Skin of body (tissue), 2 donors: ENCODE results near the gene FAXDC2. TPM values are rescaled to one million over a fixed set of nuclear protein-coding genes. Genes with fewer than 3 reads are reported as not detected.

ENCODE experiments used
- DNase-seq: peaks from one replicate; lab custom pipeline; 2025; lab: John Stamatoyannopoulos, UW
- total RNA-seq: library from RNA; depleted of rRNA; stranded (reverse); fragments of >200 nt; gene quantifications from one replicate; pipeline ENCODE4 v1.2.3, GENCODE V29; 2014

Gene FAXDC2, protein sequence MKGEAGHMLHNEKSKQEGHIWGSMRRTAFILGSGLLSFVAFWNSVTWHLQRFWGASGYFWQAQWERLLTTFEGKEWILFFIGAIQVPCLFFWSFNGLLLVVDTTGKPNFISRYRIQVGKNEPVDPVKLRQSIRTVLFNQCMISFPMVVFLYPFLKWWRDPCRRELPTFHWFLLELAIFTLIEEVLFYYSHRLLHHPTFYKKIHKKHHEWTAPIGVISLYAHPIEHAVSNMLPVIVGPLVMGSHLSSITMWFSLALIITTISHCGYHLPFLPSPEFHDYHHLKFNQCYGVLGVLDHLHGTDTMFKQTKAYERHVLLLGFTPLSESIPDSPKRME
- total RNA-seq = 26.7 TPM

DNA sequence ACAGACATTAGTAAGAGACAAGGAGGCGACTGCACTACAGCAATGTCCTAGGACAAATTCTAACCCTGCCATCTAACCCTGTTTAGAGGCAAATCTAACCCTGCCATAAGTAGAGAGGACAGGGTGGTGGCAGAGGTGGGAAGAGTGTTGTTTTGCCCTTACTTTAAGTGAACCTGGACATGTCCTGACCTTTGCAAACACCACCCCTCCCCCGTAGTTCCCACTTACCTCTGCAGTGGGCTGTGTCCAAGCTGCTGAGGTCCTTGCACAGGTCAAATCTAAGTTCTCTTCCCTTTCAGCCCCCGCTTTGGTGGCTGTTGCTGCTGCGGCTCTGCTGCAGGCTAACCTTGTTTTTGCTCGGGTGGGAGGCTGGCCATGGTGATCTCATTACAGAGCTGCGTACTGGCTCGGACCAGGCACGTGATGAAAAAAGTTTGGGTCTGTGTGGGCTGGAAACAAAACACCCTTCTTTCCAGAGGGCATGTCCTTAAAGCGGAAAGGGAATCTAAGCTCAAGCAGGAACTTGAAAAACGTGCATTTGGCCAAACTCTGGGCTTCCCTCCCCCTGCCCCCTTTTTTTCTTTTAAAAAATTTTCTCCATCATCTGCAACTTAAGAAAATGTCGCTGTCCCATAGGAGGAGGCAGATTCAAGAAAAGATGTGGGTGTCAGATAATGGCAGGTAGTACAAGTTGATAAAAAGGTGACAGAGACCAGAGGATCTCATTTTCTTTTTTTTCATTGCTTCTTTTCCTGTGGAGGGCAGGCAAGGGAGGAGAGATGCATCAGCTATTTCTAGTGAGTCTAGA is at the start of gene FAXDC2:
FAXDC2 (minus strand) TSS at position 349 of the 808 bp plus-strand sequence. CDS start 12,425 bp downstream, outside the sequence.
- peak; percentile 92 for DNase-seq

DNA sequence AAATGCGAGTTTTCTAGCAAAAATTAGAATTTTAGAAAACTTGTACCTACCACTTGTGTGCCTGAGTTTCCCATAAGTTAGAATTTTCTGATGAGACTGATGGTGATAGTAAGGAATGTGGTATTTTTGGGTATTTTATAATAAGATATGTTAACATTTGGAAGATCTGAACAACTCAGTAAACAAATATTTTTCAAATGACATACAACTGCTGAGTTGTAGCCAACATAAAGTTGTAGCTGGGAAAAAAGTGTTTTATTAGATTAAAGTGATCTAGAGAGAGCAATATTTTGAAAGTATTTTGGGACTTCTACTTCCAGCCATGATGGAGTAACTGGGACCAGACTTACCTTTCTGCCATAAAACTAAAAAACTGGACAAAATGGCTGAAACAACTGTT is 49.7 kb upstream of the FAXDC2 start:
- DNase-seq = no peak

DNA sequence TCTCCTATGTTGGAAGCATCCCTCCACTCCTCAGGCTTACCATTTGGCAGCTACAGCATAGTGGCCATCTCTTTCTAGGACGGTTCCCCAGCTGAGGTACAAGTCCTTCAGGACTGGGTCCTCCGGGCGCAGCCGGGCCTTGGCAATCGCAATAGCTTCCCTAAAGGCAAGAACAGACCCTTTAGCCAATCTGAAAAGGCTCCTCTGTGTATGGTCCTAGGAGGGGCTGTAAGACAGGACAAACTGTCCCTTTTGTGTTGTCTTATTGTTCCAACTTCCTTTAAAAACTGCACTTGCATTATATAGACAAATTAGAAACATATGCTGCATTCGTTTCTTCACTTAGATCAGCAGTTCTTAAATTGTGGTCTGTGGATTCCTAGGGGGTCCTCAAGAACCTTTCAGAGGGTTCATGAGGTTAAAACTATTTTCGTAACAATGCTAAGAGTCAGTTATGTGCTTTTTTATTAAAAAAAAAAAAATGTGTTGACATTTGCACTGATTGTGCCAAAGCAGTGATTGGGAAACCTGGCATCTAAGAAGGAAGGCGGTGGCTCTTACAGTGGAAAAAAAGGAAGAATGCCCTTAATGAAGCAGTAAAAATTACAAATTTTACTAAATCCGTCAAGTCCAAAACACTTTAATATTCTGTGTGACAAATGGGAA is 48.9 kb upstream of the FAXDC2 start:
- DNase-seq = peak; percentile 42

DNA sequence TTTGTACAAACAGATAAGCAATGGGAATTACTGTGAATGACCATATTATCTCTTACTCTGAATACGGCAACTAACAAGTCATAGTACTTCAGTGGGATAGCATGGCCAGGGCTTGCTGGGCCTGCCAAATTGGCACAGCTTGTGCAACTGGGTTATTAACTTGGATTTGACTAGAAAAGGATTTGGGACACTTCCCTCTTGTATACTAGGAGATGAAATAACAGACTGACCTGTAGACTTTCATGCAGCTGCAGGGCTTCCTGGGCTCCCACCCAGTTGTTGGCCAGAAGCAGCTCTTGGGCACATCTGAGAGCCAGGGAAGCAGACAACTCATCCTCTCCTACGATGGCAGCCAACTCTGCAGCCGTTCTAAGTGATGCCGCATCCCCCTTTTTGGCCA is 47.8 kb upstream of the FAXDC2 start:
- DNase-seq = no peak

DNA sequence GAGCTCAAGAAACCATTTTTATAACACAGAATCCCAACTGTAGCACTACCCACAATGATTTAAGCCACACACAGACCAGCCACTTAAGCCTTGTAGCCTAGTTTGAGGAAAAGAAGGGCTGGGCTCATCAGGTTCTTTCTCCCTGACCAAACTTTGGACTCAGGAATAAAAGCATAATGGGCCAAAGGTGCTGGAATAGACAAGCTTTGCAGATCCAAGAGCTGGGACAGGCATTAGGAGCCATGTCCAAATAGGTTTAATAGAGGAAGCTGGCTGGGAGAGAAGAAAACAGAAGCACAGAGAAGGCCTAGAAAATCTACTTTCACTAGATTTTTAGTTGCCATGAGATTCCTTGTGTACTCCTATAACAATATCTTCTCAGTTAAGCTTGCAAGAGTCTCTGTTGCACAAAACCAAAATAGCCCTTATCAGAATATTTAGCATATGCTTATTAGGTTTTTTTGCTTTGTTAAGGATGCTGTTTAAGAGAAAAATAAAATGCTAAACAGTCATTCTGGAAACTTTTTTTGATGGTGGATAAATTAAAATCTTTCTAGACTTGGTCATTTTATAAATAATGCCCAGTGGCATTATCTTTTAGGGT is 46.3 kb upstream of the FAXDC2 start:
- no peak for DNase-seq

DNA sequence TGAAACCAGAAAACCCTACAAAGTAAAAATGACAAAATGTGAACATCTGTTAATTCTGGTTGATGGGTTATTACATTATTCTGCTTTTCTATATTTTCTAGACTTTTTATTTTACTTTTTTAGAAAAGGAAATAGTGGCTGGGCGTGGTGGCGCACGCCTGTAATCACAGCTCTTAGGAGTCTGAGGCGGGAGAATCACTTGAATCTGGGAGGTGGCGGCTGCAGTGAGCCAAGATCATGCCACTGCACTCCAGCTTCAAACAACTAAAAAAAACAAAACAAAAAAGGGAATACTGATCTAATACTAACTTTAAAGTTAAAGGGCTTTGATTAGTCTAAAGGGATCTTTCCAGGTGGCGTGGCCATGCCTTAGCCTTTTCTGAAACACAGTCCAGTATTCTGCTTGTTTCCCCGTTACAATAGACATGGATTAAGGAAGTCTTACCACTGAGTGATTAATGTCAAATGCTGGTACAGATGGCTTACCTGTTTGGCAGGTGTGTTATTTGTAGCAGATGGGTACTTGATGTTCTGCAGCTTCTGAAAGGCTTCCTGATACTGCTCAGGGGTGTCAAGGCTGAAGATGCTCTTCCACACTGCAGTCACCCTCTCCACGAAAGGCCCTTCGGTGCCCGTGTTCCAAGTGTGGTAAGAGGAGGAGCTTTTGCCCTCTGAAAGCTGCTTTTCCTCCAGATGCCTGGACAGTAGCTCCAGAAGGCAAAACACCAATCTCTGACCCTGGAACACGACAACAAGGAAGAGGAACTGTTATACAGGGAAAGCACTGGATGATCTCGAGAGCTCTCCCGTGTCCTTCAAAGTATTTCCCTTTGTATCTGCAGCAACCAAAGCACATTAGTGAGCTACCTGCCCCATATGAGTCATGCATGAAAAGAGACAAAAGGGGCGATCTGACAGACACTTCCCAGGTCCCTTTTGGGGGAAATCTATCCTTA is 45.5 kb upstream of the FAXDC2 start:
- DNase-seq = no peak

DNA sequence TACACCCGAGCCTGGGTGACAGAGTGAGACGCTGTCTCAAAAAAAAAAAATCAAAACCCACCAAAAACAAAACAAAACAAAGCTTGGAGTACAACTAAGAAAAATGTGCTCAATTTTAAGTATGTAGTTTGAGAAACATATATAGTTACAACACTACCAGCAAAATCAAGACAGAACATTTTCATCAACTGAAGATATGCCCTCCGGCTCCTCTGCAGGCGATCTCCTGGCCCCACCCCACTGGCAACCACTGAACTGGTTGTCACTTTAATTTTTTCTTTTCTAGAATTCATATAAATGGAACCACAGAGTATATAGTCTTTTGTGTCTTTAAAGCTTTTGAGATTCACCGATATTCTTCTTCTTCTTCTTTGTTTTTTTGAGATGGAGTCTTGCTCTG is 43.0 kb upstream of the FAXDC2 start:
- no peak for DNase-seq

DNA sequence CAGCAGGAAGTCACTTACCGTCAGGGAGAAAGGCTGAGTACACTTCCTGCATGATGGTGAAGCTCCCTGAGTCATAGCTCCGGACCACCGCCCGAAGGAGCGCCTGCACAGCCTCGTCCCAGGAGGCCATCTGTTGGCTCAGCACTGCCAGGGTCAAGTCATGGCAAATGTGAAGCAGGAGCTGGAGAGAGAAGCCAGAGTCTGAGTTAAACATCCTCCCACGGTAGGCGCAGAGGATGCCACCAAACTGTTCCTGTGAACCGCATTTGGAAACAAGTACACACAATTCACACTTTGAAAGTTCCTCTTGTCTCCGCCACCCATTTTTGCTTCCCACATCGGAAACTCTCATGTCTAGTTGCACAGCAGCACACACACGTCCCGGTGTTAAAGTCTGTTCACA is 42.0 kb upstream of the FAXDC2 start:
- no peak for DNase-seq

DNA sequence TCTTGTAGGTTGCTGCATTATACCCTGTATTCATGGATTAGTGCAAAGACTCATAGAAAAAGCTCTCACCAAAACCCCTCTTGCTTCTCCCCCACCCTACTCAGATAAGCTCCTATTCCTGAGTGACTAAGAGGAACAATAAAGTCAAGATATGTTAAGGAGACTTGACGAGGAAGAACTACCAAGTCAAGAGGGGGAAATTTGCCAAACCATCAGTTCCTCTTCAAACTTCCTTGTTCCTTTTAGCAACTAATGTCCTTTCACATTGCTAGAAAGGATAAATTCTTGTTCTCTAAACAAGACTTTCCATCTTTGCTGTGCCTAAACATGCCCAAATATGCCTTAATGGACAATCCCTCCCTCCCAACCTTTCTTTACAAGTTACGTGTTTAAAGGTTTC is 35.0 kb upstream of the FAXDC2 start:
- DNase-seq = no peak

DNA sequence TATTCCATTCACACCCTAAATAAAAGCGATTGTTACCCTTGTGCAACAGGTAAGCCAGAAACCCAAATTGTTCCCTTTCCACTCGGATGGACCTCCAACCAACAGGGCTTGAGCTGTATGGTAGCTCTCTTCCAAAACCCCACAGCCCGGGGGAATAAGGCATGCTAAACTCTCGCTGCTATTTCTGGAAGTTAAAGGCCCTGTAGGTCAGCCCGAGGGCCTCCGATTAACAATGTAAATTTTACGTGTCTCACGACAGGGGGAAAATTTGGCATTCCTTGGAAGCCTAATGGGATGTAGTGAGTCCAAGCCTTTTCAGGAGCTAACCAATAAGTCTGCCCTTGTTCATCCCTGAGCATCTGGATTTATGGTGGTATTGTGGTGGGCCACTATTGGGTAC is 34.0 kb upstream of the FAXDC2 start:
- DNase-seq = no peak

DNA sequence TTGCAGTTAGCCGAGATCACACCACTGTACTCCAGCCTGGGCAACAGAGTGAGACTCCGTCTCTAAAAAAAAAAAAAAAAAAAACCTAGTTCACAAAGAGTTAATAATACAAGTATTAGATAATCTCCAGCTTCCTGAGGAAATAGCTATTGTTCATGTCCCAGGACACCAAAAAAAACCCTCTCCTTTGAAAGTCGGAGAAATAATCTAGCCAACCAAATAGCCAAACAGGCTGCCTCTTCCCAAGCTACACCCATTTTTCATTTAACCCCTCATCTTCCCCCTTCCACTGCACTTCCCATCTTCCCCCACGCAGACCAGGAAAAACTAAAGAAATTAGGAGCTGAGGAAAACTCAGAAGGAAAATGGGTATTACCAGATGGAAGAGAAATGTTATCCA is 31.6 kb upstream of the FAXDC2 start:
- DNase-seq = no peak

DNA sequence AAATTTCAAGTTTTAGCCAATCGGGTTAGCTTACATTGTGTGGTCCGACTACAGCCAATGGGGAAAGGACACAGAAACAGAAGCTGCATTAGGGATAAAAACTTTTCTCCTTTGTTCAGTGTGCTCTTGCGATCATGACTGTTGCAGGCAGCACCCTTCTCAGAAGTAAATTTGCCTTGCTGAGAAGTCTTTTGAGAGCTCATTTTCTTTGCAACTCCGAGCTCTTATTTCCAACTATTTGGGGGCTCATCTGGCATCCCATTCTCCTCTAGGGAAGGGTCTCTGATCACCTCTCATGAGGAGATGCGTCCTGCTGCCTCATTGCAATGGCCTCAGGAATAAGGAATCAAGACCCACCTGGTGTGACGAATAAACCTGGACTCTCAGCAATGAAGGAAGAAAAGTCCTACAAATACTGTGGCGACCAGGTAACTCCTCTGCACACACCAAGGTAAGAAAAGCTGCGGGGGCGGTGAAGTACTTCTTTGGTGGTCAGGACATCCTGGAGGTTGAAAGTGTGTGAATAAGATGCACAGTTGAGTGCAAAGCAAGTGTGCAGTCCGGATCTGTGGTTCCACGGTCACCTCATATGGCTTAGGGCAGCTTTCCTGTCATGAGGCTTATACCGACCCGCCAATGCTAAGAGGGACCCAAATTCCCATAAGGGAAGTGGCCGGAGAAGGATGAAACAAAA is 28.4 kb upstream of the FAXDC2 start:
- DNase-seq = no peak

DNA sequence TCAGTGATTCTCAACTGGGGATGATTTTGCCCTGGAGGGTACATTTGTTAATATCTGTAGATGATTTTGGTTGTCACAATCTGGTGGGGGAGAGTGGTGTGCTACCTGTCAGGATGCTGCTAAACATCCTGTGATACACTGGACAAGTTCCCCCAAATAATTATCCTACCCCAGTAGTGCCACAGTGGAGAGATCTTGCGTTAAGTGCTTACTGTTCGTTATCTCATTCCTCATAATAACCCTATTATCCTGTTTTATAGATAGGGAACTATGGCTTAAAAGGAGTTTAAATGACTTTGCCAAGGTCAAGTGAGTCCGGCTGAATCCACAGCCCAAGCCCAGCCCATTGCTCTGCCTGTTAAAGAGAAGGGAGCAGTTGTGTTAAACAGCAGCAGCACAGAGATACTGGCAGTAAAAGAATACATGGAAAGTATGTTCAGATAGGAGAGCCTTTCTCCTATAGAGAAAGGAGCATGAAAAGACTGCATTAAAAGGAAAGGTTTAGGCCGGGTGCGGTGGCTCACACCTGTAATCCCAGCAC is 23.5 kb upstream of the FAXDC2 start:
- no peak for DNase-seq

DNA sequence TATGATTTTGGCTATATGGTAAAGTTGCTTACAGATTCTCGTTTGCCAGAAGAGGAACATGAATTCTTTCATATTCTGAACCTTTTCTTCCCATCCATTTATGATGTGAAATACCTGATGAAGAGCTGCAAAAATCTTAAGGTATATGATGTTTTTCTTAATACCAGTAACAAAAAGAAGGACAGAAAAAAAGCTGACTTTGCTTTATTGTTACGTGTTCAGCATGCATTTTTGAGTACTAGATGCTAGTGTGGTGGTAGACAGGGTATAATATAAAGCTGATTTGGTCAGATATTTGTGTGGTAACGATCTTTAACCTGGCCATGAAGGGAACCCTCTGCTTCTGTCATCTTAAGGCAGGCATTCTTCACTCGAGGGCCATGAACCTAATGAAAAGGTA is 21.3 kb upstream of the FAXDC2 start:
- no peak for DNase-seq

DNA sequence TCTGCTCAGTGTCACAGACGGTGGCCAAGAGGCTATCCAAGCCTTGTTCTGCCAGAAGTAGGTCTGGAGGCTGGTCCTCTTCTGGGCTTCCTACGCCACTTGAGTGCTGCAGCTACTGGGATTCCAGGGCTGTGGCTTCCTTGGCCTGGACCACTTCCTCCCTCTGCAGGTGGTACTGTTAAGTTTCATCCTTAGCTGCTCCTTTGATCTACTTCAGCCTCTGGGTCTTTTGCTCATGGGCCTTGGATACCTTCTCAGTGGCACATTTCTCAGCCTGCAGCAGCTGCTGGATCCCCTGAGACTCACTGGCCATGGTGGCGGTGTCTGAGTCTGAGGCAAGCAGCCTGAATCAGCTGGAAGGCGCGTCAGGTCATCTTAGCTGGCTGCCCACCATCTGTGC is 18.3 kb upstream of the FAXDC2 start:
- no peak for DNase-seq

DNA sequence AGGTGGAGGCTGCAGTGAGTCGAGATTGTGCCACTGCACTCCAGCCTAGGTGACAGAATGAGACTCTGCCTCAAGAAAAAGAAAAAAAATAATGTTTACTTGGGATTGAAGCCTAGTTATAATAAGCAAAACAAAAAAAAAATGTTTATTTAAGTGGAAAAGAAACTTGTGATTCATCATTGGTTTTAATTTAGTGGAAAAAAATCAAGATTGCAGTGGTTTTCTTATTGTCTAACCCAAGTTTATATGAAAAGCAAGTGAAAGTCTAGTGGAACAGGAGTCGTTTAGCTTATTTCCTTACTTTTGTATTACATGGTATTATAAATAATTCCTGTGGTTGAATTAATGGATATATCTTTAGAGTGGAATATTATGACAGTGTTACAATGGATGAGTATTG is 16.4 kb upstream of the FAXDC2 start:
- no peak for DNase-seq

DNA sequence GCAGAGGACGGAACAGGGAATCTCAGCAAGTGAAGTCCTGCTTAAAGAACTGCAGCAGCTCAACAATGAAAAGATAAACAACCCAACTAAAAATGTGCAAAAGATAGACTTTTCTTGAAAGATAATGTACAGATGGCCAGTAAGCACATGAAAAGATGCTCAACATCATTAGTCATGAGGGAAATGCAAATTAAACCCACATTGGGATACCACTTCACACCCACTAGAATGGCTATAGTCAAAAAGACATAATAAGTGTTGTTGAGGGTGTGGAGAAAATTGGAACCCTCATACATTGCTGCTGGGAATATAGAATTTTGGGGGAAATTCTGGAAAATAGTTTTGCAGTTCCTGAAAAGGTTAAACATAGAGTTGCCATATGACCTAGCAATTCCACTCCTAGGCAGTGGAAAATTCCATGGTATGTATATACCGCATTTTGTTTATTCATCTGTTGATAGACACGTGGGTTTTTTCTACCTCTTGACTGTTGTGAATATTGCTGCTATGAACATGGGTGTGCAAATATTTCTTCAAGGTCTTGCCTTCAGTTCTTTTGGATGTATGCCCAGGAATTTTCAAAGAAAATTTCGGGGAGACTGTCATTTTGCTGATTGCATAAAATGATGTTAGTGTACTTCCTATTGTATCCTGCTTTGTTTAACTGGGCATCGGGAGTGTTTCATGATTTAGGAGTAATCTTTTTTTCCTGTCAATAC is 15.2 kb upstream of the FAXDC2 start:
- no peak for DNase-seq

DNA sequence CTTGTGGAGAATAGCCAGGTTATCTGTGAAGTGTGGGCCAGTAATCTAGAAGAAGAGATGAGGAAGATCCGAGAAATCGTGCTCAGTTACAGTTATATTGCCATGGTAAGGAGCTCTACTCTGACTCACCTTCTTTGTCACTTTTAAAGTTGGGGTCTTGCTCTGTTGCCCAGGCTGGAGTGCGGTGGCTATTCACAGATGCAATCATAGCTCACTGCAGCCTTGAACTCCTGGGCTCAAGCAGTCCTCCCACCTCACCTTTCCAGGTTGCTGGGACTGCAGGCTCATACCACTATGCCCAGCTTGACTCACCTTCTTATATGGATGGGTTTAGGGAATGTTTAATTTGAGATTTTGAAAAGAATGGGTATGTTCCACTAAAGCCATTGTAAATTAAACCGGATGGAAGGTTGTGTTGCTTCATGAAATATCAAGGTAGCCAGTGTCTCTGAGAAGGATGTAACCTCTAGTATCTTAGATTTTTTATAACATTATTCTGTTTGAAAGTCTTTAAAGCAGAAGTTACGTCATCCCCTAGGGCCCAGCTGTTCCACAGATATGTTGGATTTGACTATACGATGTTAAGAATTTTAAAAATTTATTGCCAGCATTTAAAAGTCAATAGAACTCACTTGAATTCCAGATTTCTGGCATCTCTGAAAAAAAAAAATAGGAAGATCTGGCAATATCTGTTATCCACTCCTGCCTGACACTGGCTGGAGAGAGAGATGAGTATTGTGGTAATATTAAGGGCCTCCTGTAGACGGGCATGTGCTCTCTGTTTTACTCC is 13.1 kb upstream of the FAXDC2 start:
- DNase-seq = no peak
